ENCODE results near the gene FMNL2. TPM values are rescaled to one million over a fixed set of nuclear protein-coding genes. Genes with fewer than 3 reads are reported as not detected.

Gene FMNL2
- polyA plus RNA-seq, 3 donors, result 0.28 to 3.2 (median 0.71) TPM

GRCh38 chr2:152539424-152539823, 204.4 kb downstream of the FMNL2 start:
- H4K20me1 ChIP-seq (ENCODE audit: insufficient read depth, low read length), result no peaks in the 10 kb centered on the region
- H3K4me1 ChIP-seq (ENCODE audit: control insufficient read depth in 1 of 2, insufficient read depth in 2 of 2, low read length in 2 of 2), result peaks cover 0 to 7% of the 10 kb centered on the region in 2 donors
- no peak for DNase-seq
- H3K4me2 ChIP-seq (replicated peaks; ENCODE audit: extremely low read depth, low read length, poor library complexity, severe bottlenecking), result no peak overlapping the region
- H3K36me3 ChIP-seq (replicated peaks in 1 of 2; ENCODE audit: control insufficient read depth in 1 of 2, insufficient read depth in 2 of 2, low read length in 2 of 2), result no peaks in the 10 kb centered on the region
- no peaks in the 10 kb centered on the region for H3K27me3 ChIP-seq (ENCODE audit: control insufficient read depth in 2 of 2, insufficient read depth in 2 of 2, low read length in 2 of 2)
- H3K27ac Mint-ChIP-seq, result no peak overlapping the region
- H3K27me3 Mint-ChIP-seq (ENCODE audit: low read depth in 3 of 3), result peaks cover 0 to 1% (median 0%) of the 10 kb centered on the region in 3 donors
- H3K4me3 ChIP-seq (replicated peaks in 1 of 3; ENCODE audit: low read depth in 2 of 3, low read length in 3 of 3), result no peak overlapping the region
- no peak for TF ChIP-seq CTCF (IDR thresholded peaks at IDR 0.05)
- no peaks in the 10 kb centered on the region for H3K9me3 Mint-ChIP-seq
- H3K4me1 Mint-ChIP-seq, result peaks cover 5% of the 10 kb centered on the region
- no peak overlapping the region for H3K27ac ChIP-seq (ENCODE audit: low read depth in 1 of 2, low read length in 2 of 2)
- H2AFZ ChIP-seq (ENCODE audit: insufficient read depth, low read depth, low read length, poor library complexity, severe bottlenecking), result no peak overlapping the region
- no CpG with 5 or more reads among the region's 2 CpGs for WGBS (ENCODE audit: insufficient coverage)
- H3K79me2 ChIP-seq (ENCODE audit: insufficient read depth, low read length), result no peaks in the 10 kb centered on the region
- intact Hi-C loops (cut with micrococcal nuclease), result no loop called here
- no peak overlapping the region for H3K9ac ChIP-seq (ENCODE audit: insufficient read depth, low read length, poor library complexity, severe bottlenecking)
- H3K4me3 Mint-ChIP-seq, result no peak overlapping the region
- H3K36me3 Mint-ChIP-seq, result no peaks in the 10 kb centered on the region
- no peaks in the 10 kb centered on the region for H3K9me3 ChIP-seq (replicated peaks in 1 of 2; ENCODE audit: control insufficient read depth in 1 of 2, insufficient read depth in 1 of 2, low read length in 2 of 2)

- Mint-ChIP-seq H3K27me3 (ENCODE audit: low read depth in 3 of 3) (no peaks in the 10 kb centered on the region), H3K36me3 (no peaks in the 10 kb centered on the region), H3K27ac (no peak overlapping the region), H3K9me3 (no peaks in the 10 kb centered on the region), H3K4me3 (no peak overlapping the region), H3K4me1 (peaks cover 5% of the 10 kb centered on the region)
- Histone ChIP-seq H3K4me2 (replicated peaks; ENCODE audit: extremely low read depth, low read length, poor library complexity, severe bottlenecking) (no peak overlapping the region), H3K4me3 (replicated peaks in 1 of 3; ENCODE audit: low read depth in 2 of 3, low read length in 3 of 3) (no peak overlapping the region), H3K36me3 (replicated peaks in 1 of 2; ENCODE audit: control insufficient read depth in 1 of 2, insufficient read depth in 2 of 2, low read length in 2 of 2) (no peaks in the 10 kb centered on the region), H3K79me2 (ENCODE audit: insufficient read depth, low read length) (no peaks in the 10 kb centered on the region), H3K27me3 (ENCODE audit: control insufficient read depth in 2 of 2, insufficient read depth in 2 of 2, low read length in 2 of 2) (no peaks in the 10 kb centered on the region), H4K20me1 (ENCODE audit: insufficient read depth, low read length) (no peaks in the 10 kb centered on the region), H3K9me3 (replicated peaks in 1 of 2; ENCODE audit: control insufficient read depth in 1 of 2, insufficient read depth in 1 of 2, low read length in 2 of 2) (no peaks in the 10 kb centered on the region), H3K27ac (ENCODE audit: low read depth in 1 of 2, low read length in 2 of 2) (no peak overlapping the region), H3K9ac (ENCODE audit: insufficient read depth, low read length, poor library complexity, severe bottlenecking) (no peak overlapping the region), H3K4me1 (ENCODE audit: control insufficient read depth in 1 of 2, insufficient read depth in 2 of 2, low read length in 2 of 2) (peaks cover 0 to 7% of the 10 kb centered on the region in 2 donors), H2AFZ (ENCODE audit: insufficient read depth, low read depth, low read length, poor library complexity, severe bottlenecking) (no peak overlapping the region)
- TF ChIP-seq CTCF (IDR thresholded peaks at IDR 0.05), result no peak
- no peak for DNase-seq
- 78% methylated on average over 1 of the region's 3 CpGs for WGBS (ENCODE audit: insufficient coverage)
- intact Hi-C loops (cut with micrococcal nuclease), result no loop called here
Measured at GRCh38 chr2:152541712-152542111, 206.7 kb downstream of the FMNL2 start.
